ENCODE results near the gene SEMA4D.

The SEMA4D gene

GRCh38 chr9:89497978-89498851, at the start of gene SEMA4D:
Gene SEMA4D (minus strand): TSS chr9:89498113. CDS start chr9:89405456, 92,657 bp downstream.
- DNase-seq (ENCODE audit: extremely low spot score), result peak; percentile 85
- TF ChIP-seq, protein P1, sequence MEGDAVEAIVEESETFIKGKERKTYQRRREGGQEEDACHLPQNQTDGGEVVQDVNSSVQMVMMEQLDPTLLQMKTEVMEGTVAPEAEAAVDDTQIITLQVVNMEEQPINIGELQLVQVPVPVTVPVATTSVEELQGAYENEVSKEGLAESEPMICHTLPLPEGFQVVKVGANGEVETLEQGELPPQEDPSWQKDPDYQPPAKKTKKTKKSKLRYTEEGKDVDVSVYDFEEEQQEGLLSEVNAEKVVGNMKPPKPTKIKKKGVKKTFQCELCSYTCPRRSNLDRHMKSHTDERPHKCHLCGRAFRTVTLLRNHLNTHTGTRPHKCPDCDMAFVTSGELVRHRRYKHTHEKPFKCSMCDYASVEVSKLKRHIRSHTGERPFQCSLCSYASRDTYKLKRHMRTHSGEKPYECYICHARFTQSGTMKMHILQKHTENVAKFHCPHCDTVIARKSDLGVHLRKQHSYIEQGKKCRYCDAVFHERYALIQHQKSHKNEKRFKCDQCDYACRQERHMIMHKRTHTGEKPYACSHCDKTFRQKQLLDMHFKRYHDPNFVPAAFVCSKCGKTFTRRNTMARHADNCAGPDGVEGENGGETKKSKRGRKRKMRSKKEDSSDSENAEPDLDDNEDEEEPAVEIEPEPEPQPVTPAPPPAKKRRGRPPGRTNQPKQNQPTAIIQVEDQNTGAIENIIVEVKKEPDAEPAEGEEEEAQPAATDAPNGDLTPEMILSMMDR (IDR thresholded peaks at IDR 0.05; ENCODE audit: control extremely low read depth, extremely low read depth, low read depth, missing control alignments), result no peak
- POLR2A ChIA-PET, result interaction anchor here (0.6 kb wide), 1 partner anchor 88 kb away, joined by 4 read pairs; no protein-coding TSS in a partner anchor
- CTCF ChIA-PET, result interaction anchor here (0.7 to 2.1 kb wide), 5 partner anchors 21 to 72 kb away, joined by 3 to 7 read pairs (median 3); no protein-coding TSS in a partner anchor

- TF ChIP-seq, protein P1 (IDR thresholded peaks at IDR 0.05; ENCODE audit: control extremely low read depth, extremely low read depth, low read depth, missing control alignments), result no peak
- DNase-seq (ENCODE audit: extremely low spot score), result no peak
- ChIA-PET CTCF (interaction anchor here (2.4 to 3.4 kb wide), 3 partner anchors 21 to 120 kb away, joined by 12 to 81 read pairs (median 17); no protein-coding TSS in a partner anchor), POLR2A (no interaction called here)
Measured at GRCh38 chr9:89547000-89547399, 49.1 kb upstream of the SEMA4D start.

DNA sequence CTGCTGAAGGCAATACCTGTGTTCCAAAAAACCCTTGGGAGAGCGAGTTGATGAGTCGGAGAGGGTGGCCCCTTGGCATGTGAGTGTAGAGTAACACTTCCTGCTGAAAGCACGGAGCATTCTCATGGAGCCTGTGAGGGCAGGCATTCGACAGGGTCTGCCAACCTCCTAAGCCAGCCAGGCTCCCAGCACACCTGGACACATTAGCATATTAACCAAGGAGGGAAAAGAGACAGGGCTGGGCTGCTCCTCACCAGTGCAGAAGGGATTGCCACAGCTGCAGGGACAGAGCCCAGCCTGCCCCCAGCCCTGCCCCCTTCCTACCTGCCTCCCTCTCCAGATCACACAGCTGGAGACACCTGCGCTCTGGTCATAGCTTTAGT, 46.4 kb upstream of the SEMA4D start:
- ChIA-PET CTCF (interaction anchor here (0.7 to 2.9 kb wide), 6 partner anchors 12 to 134 kb away, joined by 3 to 21 read pairs (median 4); no protein-coding TSS in a partner anchor), POLR2A (no interaction called here)
- TF ChIP-seq, protein P1 (IDR thresholded peaks at IDR 0.05; ENCODE audit: control extremely low read depth, extremely low read depth, low read depth, missing control alignments), result no peak

GRCh38 chr9:89543621-89544278, 45.8 kb upstream of the SEMA4D start:
- TF ChIP-seq, protein P1 (IDR thresholded peaks at IDR 0.05; ENCODE audit: control extremely low read depth, extremely low read depth, low read depth, missing control alignments), result no peak
- POLR2A ChIA-PET, result no interaction called here

More for the DNA sequence above, 46.4 kb upstream of the SEMA4D start:
- no peak for DNase-seq (ENCODE audit: extremely low spot score)

DNA sequence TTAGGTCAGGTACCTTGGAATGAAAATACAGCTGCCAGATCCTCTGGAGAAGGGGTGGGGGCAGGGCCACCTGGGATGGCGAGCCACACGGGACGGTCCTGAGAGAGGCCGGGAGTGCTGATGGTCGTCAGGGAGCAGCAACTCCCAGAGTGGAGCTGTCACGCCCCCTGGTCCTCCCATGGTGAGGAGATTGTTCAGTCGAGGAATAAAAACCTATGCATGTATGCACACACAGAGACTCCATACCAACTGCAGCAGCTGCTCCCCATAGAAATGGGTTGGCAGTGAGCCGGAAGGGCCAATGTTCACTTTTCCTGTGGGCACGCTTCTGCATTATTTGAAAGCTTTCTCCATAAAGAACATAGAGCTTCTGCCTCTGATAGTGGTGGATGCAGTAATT, 45.2 kb upstream of the SEMA4D start:
- TF ChIP-seq, protein P1 (IDR thresholded peaks at IDR 0.05; ENCODE audit: control extremely low read depth, extremely low read depth, low read depth, missing control alignments), result no peak
- ChIA-PET POLR2A (no interaction called here), CTCF (interaction anchor here (0.8 to 2.9 kb wide), 10 partner anchors 11 to 206 kb away, joined by 3 to 21 read pairs (median 4); no protein-coding TSS in a partner anchor)

More at GRCh38 chr9:89543621-89544278, 45.8 kb upstream of the SEMA4D start:
- no peak for DNase-seq (ENCODE audit: extremely low spot score)
- CTCF ChIA-PET, result interaction anchor here (0.7 to 2.9 kb wide), 11 partner anchors 12 to 207 kb away, joined by 3 to 21 read pairs (median 4); no protein-coding TSS in a partner anchor

DNA sequence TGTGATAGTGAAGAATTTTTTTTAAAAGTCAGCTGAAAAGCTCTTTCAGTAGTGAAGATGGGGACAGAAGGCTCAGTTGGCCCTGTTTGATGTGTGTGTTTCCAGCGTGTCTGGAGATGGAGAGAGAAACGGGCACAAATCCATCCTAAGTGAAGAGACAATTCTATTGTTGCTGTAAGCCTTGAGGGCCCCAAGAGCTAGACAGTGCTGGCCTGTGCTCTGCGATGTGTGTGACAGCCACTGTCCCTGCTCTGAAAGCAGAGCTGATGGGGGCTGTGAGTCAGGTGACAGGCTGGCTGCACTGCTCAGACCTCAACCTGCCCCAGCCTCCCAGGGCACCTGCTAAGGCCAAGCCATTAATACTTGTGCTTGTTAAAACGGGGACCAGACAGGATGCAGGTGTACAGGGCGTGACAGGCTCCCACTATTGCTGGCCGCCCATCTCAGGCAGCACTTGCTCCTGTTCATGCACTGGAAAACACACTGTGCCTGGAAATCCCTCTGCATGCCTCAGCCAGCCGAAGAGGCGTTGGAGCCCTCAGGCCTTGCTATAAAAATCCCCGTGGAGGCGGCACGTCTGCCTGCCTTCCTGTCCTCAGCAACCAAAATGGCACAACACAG, 44.6 kb upstream of the SEMA4D start:
- DNase-seq (ENCODE audit: extremely low spot score), result no peak
- ChIA-PET CTCF (interaction anchor here (0.7 to 2.9 kb wide), 11 partner anchors 9 to 142 kb away, joined by 3 to 21 read pairs (median 4); no protein-coding TSS in a partner anchor), POLR2A (no interaction called here)

More for the DNA sequence above, 45.2 kb upstream of the SEMA4D start:
- DNase-seq (ENCODE audit: extremely low spot score), result no peak

More for the DNA sequence above, 44.6 kb upstream of the SEMA4D start:
- TF ChIP-seq, protein P1 (IDR thresholded peaks at IDR 0.05; ENCODE audit: control extremely low read depth, extremely low read depth, low read depth, missing control alignments), result no peak
